ENCODE measurements around the gene MBOAT2.

- TF ChIP-seq POLR2AphosphoS5 (IDR thresholded peaks at IDR 0.05; ENCODE audit: low read depth, low read length) (no peak), POLR2A (IDR thresholded peaks at IDR 0.05; ENCODE audit: low read depth, low read length) (no peak)
Measured at GRCh38 chr2:9001229-9001628, 2.3 kb downstream of the MBOAT2 start.
